ENCODE data around the gene STOM. TPM values are rescaled to one million over a fixed set of nuclear protein-coding genes. Genes with fewer than 3 reads are reported as not detected.

The STOM gene
- total and polyA plus RNA-seq, 2 of the 8 experiments (the other 6 are each of a cell fraction or from before 2014, with no cell fraction given), result 25.2 to 60.4 TPM

DNA sequence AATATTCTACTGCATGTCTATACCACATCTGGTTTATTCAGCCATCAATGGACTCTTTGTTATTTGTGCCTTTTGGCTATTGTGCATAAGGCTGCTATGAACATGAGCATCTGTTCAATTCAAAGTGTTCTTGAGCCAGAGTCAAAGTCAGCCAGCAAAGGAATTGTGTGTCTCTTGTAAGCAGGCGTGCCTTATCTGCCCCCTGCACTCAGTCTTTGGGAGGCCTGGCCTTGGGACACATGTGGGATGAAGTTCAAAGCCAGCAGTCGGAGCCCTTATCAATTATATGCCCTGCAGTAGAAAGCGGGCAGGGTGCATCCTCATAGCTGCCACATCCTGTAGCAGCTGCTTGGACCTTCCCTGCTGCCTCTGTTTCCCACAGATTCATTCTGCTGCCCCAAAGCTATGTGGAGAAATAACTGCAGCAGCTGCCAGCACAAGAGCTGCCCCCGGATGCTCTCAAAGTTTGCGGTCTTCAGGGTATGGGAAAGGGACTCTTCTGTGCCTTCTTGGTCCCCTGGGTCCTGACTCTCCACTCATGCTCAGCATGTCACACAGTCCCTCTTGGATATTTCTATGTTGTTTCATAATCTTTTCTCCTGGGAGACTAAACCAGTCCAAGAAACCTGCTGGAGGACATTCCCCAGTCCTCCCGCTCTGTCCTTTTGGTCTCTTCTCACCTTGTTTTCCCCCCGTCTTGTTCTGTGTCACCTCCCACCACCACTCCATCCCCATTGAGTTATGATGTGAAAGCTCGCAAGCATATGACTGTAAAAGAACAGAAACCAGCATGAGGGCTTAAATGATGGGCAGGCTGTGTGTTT, 35.9 kb downstream of the STOM start:
- Histone ChIP-seq H4K20me1 (replicated peaks in 1 of 2; ENCODE audit: control insufficient read depth in 1 of 2, insufficient read depth in 2 of 2, low read length in 2 of 2) (no peaks in the 10 kb centered on the region), H2BK20ac (ENCODE audit: low read length) (no peak overlapping the region), H3K4ac (replicated peaks; ENCODE audit: insufficient read length, low read depth, low read length) (no peak overlapping the region), H3K36me3 (ENCODE audit: control insufficient read depth in 2 of 4, insufficient read depth in 4 of 4, low read length in 3 of 4) (peaks cover 0 to 5% (median 2%) of the 10 kb centered on the region in 4 experiments; a peak in 3 of 8 replicates), H2BK5ac (ENCODE audit: low read depth, low read length) (no peak overlapping the region), H3K27ac (ENCODE audit: low read depth, low read length) (no peak overlapping the region), H3K18ac (ENCODE audit: extremely low read depth, low read length) (no peak overlapping the region), H4K91ac (replicated peaks; ENCODE audit: insufficient read length, low read length) (no peak overlapping the region), H3K14ac (ENCODE audit: insufficient read length) (no peak overlapping the region), H3K79me2 (ENCODE audit: control insufficient read depth in 1 of 2, insufficient read depth in 2 of 2, low read length in 2 of 2) (no peaks in the 10 kb centered on the region), H2AK5ac (ENCODE audit: low read depth, low read length) (no peak overlapping the region), H3K4me1 (replicated peaks in 1 of 4; ENCODE audit: control insufficient read depth in 3 of 4, insufficient read depth in 4 of 4, low read length in 3 of 4) (no peaks in the 10 kb centered on the region), H2BK15ac (ENCODE audit: low read length) (no peak overlapping the region), H3K27me3 (replicated peaks in 1 of 4; ENCODE audit: control insufficient read depth in 3 of 4, extremely low read depth in 1 of 4, insufficient read depth in 3 of 4, low read length in 3 of 4) (no peaks in the 10 kb centered on the region), H4K5ac (ENCODE audit: insufficient read length, low read depth, low read length) (no peak overlapping the region), H4K8ac (ENCODE audit: extremely low read depth, insufficient read depth, low read length) (no peak overlapping the region), H3K23ac (ENCODE audit: insufficient read length) (no peak overlapping the region), H3K79me1 (ENCODE audit: low read depth, low read length) (no peaks in the 10 kb centered on the region), H3K56ac (replicated peaks; ENCODE audit: insufficient read length, low read depth, low read length) (no peak overlapping the region), H3K9me3 (ENCODE audit: insufficient read depth in 2 of 2, low read depth in 1 of 2, low read length in 1 of 2) (no peaks in the 10 kb centered on the region), H3K4me3 (ENCODE audit: extremely low read depth in 1 of 4, insufficient read depth in 2 of 4, low read depth in 3 of 4, low read length in 4 of 4) (no peak overlapping the region), H2AFZ (ENCODE audit: low read length) (no peak overlapping the region), H2BK12ac (ENCODE audit: low read depth, low read length) (no peak overlapping the region), H2BK120ac (replicated peaks; ENCODE audit: low read depth, low read length) (no peak overlapping the region), H3K23me2 (ENCODE audit: low read depth, low read length) (no peaks in the 10 kb centered on the region), H3K4me2 (ENCODE audit: insufficient read depth in 1 of 2, low read depth in 2 of 2, low read length in 2 of 2) (no peak overlapping the region), H3K9ac (replicated peaks in 1 of 4; ENCODE audit: extremely low read depth in 1 of 4, low read depth in 3 of 4, low read length in 3 of 4) (no peak overlapping the region)
- ChIA-PET POLR2A (ENCODE audit: partially characterized antibody) (interaction anchor here (1.5 kb wide), 1 partner anchor 16 kb away, joined by 4 read pairs; no protein-coding TSS in a partner anchor), CTCF (ENCODE audit: partially characterized antibody) (interaction anchor here (0.6 to 2.1 kb wide), 4 partner anchors 15 to 99 kb away, joined by 3 to 11 read pairs (median 4); no protein-coding TSS in a partner anchor)
- WGBS, 2 experiments (ENCODE audit: extremely low coverage in 1 of 2, insufficient coverage in 1 of 2, insufficient read length in 1 of 2, insufficient replicate concordance in 2 of 2, low coverage in 1 of 2, low lambda C conversion rate in 2 of 2, missing lambda C conversion rate in 1 of 2), result 97% methylated on average over 8 of the region's 8 CpGs; no CpG with 5 or more reads in 1 of the 2 experiments
- no peak for TF ChIP-seq TCF12 (IDR thresholded peaks at IDR 0.05; ENCODE audit: low read depth, low read length)
- no peak for TF ChIP-seq HDAC6 (IDR thresholded peaks at IDR 0.05; ENCODE audit: low read depth, low read length)
- TF ChIP-seq KDM1A (IDR thresholded peaks at IDR 0.05; ENCODE audit: borderline replicate concordance, low read length), result no peak
- no peak for TF ChIP-seq RAD21 (IDR thresholded peaks at IDR 0.05 in 1 of 2, conservative IDR thresholded peaks at IDR 0.05 in 1 of 2; ENCODE audit: low read depth in 2 of 2, low read length in 2 of 2)
- no peak for TF ChIP-seq KDM5A (IDR thresholded peaks at IDR 0.05; ENCODE audit: low read length)
- no peak for TF ChIP-seq JUN (IDR thresholded peaks at IDR 0.05; ENCODE audit: low read depth, low read length)
- TF ChIP-seq SIRT6 (IDR thresholded peaks at IDR 0.05; ENCODE audit: low read length), result no peak
- TF ChIP-seq CBX5 (IDR thresholded peaks at IDR 0.05; ENCODE audit: low read depth, low read length), result no peak
- no peak for FAIRE-seq
- DNase-seq (ENCODE audit: low read depth in 1 of 2, low spot score in 2 of 2), result no peak
